ENCODE measurements around the gene BTBD9.

DNA sequence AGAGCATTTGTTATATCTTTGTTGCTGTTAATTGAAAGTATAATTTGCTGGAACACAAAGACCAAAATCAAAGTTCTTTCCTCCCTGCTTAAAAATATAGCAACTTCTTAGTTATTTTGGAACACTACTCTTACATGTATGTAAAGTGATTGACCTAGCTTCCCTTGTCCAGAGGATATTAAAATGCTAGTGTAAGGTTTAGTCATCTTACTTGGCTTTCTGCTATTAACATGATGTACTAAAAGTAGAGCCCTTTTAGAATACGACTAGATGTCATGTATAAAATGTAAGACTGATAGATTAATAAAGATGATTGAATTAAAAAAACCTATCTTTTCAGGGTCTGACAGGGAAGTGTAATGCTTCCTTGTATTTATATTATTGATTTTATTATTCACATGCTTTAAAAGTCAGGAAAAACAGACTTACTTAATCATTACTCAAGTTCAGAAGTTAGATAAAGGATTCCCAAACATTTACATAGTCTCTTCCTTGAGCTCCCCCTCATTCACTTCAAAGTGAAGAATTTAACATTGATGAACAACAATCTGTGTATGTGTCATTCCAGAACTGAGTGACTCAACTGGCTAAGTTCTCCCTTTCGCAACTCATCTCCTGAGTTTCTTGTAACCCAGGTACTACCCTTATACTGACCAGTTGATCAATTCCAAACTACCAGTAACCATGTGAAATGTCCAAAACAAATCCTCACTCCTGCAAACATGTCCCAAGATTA, 50.9 kb downstream of the BTBD9 start:
- TF ChIP-seq, protein P1, sequence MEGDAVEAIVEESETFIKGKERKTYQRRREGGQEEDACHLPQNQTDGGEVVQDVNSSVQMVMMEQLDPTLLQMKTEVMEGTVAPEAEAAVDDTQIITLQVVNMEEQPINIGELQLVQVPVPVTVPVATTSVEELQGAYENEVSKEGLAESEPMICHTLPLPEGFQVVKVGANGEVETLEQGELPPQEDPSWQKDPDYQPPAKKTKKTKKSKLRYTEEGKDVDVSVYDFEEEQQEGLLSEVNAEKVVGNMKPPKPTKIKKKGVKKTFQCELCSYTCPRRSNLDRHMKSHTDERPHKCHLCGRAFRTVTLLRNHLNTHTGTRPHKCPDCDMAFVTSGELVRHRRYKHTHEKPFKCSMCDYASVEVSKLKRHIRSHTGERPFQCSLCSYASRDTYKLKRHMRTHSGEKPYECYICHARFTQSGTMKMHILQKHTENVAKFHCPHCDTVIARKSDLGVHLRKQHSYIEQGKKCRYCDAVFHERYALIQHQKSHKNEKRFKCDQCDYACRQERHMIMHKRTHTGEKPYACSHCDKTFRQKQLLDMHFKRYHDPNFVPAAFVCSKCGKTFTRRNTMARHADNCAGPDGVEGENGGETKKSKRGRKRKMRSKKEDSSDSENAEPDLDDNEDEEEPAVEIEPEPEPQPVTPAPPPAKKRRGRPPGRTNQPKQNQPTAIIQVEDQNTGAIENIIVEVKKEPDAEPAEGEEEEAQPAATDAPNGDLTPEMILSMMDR (IDR thresholded peaks at IDR 0.05 in 8 of 11, conservative IDR thresholded peaks at IDR 0.05 in 3 of 11): no peak
- TF ChIP-seq POLR2A (IDR thresholded peaks at IDR 0.05): no peak
